ENCODE data around the gene RASGRP2. TPM values are rescaled to one million over a fixed set of nuclear protein-coding genes. Genes with fewer than 3 reads are reported as not detected.
A peak's percentile ranks its signal among the peaks of the same experiment; 100 is the strongest.

Gene RASGRP2
- total and polyA plus RNA-seq, 2 experiments from 2014 or later = 30.1 to 50.4 TPM

DNA sequence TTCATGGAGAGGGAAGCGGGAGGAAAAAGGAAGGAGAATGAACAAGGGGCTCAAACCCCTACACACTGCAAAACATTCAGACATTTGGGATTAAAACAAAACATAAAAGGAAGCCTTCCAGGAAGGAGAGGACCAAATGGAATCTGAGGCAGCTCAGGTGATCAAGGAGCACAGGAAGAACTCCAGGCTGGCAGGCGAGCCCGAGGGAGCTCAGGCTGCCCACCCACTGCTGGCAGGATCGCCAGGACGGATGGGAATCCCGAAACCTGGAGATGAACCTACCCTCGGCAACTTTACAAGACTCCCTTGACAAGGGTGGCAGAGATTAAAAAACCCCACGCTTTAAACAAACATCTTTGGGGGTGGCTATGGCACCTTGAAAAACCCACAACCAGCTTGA lies 20.8 kb upstream of the RASGRP2 start (continued):
- TF ChIP-seq, protein P1, sequence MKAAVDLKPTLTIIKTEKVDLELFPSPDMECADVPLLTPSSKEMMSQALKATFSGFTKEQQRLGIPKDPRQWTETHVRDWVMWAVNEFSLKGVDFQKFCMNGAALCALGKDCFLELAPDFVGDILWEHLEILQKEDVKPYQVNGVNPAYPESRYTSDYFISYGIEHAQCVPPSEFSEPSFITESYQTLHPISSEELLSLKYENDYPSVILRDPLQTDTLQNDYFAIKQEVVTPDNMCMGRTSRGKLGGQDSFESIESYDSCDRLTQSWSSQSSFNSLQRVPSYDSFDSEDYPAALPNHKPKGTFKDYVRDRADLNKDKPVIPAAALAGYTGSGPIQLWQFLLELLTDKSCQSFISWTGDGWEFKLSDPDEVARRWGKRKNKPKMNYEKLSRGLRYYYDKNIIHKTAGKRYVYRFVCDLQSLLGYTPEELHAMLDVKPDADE (IDR thresholded peaks at IDR 0.05) = no peak
- TF ChIP-seq ZNF331 (CRISPR knock-in tag; IDR thresholded peaks at IDR 0.05; ENCODE audit: low read depth) (no peak), CREB1 (CRISPR knock-in tag; IDR thresholded peaks at IDR 0.05; ENCODE audit: low read depth) (no peak), POLR2AphosphoS5 (IDR thresholded peaks at IDR 0.05; ENCODE audit: low read depth) (no peak), EZH2phosphoT487 (IDR thresholded peaks at IDR 0.05; ENCODE audit: unreplicated experiment) (no peak), NANOG (IDR thresholded peaks at IDR 0.05; ENCODE audit: borderline replicate concordance) (no peak), ZNF114 (CRISPR knock-in tag; IDR thresholded peaks at IDR 0.05) (no peak)
- TF ChIP-seq, protein P2, sequence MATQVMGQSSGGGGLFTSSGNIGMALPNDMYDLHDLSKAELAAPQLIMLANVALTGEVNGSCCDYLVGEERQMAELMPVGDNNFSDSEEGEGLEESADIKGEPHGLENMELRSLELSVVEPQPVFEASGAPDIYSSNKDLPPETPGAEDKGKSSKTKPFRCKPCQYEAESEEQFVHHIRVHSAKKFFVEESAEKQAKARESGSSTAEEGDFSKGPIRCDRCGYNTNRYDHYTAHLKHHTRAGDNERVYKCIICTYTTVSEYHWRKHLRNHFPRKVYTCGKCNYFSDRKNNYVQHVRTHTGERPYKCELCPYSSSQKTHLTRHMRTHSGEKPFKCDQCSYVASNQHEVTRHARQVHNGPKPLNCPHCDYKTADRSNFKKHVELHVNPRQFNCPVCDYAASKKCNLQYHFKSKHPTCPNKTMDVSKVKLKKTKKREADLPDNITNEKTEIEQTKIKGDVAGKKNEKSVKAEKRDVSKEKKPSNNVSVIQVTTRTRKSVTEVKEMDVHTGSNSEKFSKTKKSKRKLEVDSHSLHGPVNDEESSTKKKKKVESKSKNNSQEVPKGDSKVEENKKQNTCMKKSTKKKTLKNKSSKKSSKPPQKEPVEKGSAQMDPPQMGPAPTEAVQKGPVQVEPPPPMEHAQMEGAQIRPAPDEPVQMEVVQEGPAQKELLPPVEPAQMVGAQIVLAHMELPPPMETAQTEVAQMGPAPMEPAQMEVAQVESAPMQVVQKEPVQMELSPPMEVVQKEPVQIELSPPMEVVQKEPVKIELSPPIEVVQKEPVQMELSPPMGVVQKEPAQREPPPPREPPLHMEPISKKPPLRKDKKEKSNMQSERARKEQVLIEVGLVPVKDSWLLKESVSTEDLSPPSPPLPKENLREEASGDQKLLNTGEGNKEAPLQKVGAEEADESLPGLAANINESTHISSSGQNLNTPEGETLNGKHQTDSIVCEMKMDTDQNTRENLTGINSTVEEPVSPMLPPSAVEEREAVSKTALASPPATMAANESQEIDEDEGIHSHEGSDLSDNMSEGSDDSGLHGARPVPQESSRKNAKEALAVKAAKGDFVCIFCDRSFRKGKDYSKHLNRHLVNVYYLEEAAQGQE (IDR thresholded peaks at IDR 0.05; ENCODE audit: unreplicated experiment) = no peak
- TF ChIP-seq, protein P3, sequence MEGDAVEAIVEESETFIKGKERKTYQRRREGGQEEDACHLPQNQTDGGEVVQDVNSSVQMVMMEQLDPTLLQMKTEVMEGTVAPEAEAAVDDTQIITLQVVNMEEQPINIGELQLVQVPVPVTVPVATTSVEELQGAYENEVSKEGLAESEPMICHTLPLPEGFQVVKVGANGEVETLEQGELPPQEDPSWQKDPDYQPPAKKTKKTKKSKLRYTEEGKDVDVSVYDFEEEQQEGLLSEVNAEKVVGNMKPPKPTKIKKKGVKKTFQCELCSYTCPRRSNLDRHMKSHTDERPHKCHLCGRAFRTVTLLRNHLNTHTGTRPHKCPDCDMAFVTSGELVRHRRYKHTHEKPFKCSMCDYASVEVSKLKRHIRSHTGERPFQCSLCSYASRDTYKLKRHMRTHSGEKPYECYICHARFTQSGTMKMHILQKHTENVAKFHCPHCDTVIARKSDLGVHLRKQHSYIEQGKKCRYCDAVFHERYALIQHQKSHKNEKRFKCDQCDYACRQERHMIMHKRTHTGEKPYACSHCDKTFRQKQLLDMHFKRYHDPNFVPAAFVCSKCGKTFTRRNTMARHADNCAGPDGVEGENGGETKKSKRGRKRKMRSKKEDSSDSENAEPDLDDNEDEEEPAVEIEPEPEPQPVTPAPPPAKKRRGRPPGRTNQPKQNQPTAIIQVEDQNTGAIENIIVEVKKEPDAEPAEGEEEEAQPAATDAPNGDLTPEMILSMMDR (conservative IDR thresholded peaks at IDR 0.05; ENCODE audit: low read depth in 2 of 2) = no peak

DNA sequence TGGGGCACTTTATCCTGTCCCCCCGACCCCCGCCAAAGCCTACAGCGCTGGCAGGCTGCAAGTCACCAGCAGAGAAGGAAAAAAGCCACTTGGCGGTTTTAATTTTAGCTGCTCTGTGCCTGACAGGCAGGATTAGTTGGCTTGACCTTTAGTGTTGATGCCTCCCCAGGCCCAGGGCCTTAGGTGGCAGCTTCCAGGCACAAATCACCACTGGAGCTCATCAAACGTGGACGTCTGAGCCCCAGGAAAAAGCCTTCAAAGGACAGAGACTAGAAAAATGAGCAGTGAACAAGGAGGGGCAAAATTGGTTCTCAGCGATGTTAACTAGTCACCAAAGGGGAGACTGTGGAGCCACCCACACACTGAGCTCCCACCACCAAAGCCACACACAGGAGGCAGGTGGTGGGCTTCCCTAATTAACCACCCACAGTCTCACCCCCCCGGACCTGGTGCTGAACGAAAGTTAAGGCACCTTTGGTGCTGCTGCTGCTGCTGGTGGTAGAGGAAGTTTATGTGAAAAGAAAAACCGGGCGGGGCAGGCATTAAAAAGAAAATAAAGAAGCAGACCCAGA lies 20.2 kb upstream of the RASGRP2 start:
- Histone ChIP-seq H3K27me3 (ENCODE audit: insufficient read depth) (no peaks in the 10 kb centered on the region), H3K4me3 (peak overlapping the region; percentile 40), H2AFZ (no peak overlapping the region), H4K20me1 (replicated peaks; ENCODE audit: insufficient read depth) (peaks cover 33% of the 10 kb centered on the region), H3K36me3 (ENCODE audit: insufficient read depth) (peaks cover 30% of the 10 kb centered on the region), H3K4me1 (ENCODE audit: insufficient read depth) (peaks cover 66% of the 10 kb centered on the region), H3K4me2 (peak overlapping the region; percentile 76), H3F3A (replicated peaks; ENCODE audit: low read depth) (peaks cover 72% of the 10 kb centered on the region), H3K79me2 (replicated peaks; ENCODE audit: insufficient read depth) (peaks cover 15% of the 10 kb centered on the region), H3K27ac (ENCODE audit: low read depth) (peak overlapping the region; percentile 96), H3K9me2 (ENCODE audit: insufficient read depth) (no peaks in the 10 kb centered on the region)
- H3K4me3 Mint-ChIP-seq = peak overlapping the region; percentile 42; the same call in 2 of the 3 replicates
- H3K9me3 Mint-ChIP-seq = no peaks in the 10 kb centered on the region; the same call in 1 of the 3 replicates
- DNase-seq (ENCODE audit: low spot score) = no peak
- peaks cover 66% of the 10 kb centered on the region for H3K36me3 Mint-ChIP-seq (ENCODE audit: low read depth)
- H3K27me3 Mint-ChIP-seq (ENCODE audit: insufficient read depth, low read depth, poor library complexity) = peaks cover 43% of the 10 kb centered on the region
- peaks cover 86% of the 10 kb centered on the region for H3K4me1 Mint-ChIP-seq
- TF ChIP-seq POLR2AphosphoS5 (IDR thresholded peaks at IDR 0.05; ENCODE audit: low read depth) = no peak
- no peak for TF ChIP-seq ZNF114 (CRISPR knock-in tag; IDR thresholded peaks at IDR 0.05)
- no peak for TF ChIP-seq NANOG (IDR thresholded peaks at IDR 0.05; ENCODE audit: borderline replicate concordance)
- TF ChIP-seq ZNF331 (CRISPR knock-in tag; IDR thresholded peaks at IDR 0.05; ENCODE audit: low read depth) = no peak
- TF ChIP-seq EZH2phosphoT487 (IDR thresholded peaks at IDR 0.05; ENCODE audit: unreplicated experiment) = no peak
- H3K27ac Mint-ChIP-seq = peak overlapping the region; percentile 93
- ATAC-seq = no peak

All from GM23338 (cell line).